Osteoblast (primary cell): ENCODE results near the gene SGO2. TPM values are rescaled to one million over a fixed set of nuclear protein-coding genes. Genes with fewer than 3 reads are reported as not detected.

Experiments used
- DNase-seq: peaks from one replicate; pipeline ENCODE4 v3.0.0; 2011; ENCODE audit warnings: low spot score, mixed read lengths; ENCODE audit not compliant: insufficient read length; ENCODE audit errors: missing footprints
- H2AFZ ChIP-seq: 2 replicates; pipeline ENCODE4 v1.6.0; 2011; ENCODE audit warnings: mild to moderate bottlenecking, low read length
- H3K27ac ChIP-seq: 2 replicates; pipeline ENCODE4 v1.5.1; 2011; ENCODE audit warnings: mild to moderate bottlenecking, low read depth, low read length, moderate library complexity
- H3K27me3 ChIP-seq: 2 replicates; pipeline ENCODE4 v1.6.0; 2012; ENCODE audit warnings: mild to moderate bottlenecking, control low read depth, inconsistent platforms, low read length, moderate library complexity; ENCODE audit not compliant: insufficient read depth
- H3K36me3 ChIP-seq: 2 replicates; pipeline ENCODE4 v1.5.1; 2011; ENCODE audit warnings: mild to moderate bottlenecking, low read length, control low read depth, moderate library complexity; ENCODE audit not compliant: insufficient read depth
- H3K4me1 ChIP-seq: 2 replicates; pipeline ENCODE4 v1.5.1; 2011; ENCODE audit warnings: mild to moderate bottlenecking, low read length, control low read depth, moderate library complexity; ENCODE audit not compliant: insufficient read depth
- H3K4me2 ChIP-seq: 2 replicates; pipeline ENCODE4 v1.6.0; 2011; ENCODE audit warnings: mild to moderate bottlenecking, low read length; ENCODE audit not compliant: insufficient read depth
- H3K4me3 ChIP-seq: fragments of 200-600 bp; sonication (generic); 3 replicates; pipeline ENCODE4 v1.5.1; 2012; ENCODE audit warnings: mild to moderate bottlenecking, low read length, inconsistent platforms; ENCODE audit not compliant: insufficient read depth
- H3K79me2 ChIP-seq: 2 replicates; pipeline ENCODE4 v1.6.0; 2012; ENCODE audit warnings: mild to moderate bottlenecking, low read length, control low read depth, inconsistent platforms; ENCODE audit not compliant: insufficient read depth
- H3K9me3 ChIP-seq: 2 replicates; pipeline ENCODE4 v1.5.1; 2011; ENCODE audit warnings: low read depth, low read length, control low read depth
- H4K20me1 ChIP-seq: 2 replicates; pipeline ENCODE4 v1.6.0; 2012; ENCODE audit warnings: mild to moderate bottlenecking, low read length, control low read depth; ENCODE audit not compliant: insufficient read depth
- total RNA-seq: library from RNA; depleted of rRNA; stranded (reverse); fragments of >200 nt; gene quantifications from 2 replicates; pipeline ENCODE4 v1.2.3, GENCODE V29; 2012
- TF ChIP-seq, protein P1 (sequence below): IDR thresholded peaks from 2 replicates; pipeline ENCODE4 v1.5.1; 2011; ENCODE audit warnings: mild to moderate bottlenecking, low read depth, low read length, moderate library complexity; ENCODE audit errors: extremely low read depth

The SGO2 gene
- total RNA-seq, 1 donor: 4.0 TPM

DNA sequence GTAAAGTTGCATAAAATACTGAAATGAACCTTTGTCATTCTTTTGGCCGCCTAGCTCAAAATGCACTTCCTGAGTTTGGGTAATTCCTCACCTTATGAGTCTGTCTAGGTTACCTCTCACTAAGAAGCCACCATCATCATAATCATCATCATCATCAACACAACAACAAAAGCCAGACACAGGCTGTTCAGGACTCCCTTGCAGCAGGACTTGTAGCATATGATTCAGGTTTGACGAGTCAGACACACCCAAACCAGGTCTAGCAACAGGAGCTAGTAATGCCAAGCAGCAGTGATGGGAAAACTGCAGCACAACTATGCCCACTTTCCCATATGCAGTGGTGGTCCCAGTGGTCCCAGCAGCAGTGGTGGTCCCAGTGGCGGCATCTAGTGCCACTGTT lies 2.8 kb upstream of the SGO2 start:
- Histone ChIP-seq H3K27ac (no peak overlapping the region), H3K27me3 (peaks cover 9% of the 10 kb centered on the region), H3K36me3 (no peaks in the 10 kb centered on the region), H3K4me1 (peaks cover 12% of the 10 kb centered on the region), H3K79me2 (peaks cover 20% of the 10 kb centered on the region), H3K4me3 (no peak overlapping the region), H4K20me1 (no peaks in the 10 kb centered on the region), H3K4me2 (no peak overlapping the region), H2AFZ (no peak overlapping the region), H3K9me3 (no peaks in the 10 kb centered on the region)
- DNase-seq: no peak
- TF ChIP-seq, protein P1, sequence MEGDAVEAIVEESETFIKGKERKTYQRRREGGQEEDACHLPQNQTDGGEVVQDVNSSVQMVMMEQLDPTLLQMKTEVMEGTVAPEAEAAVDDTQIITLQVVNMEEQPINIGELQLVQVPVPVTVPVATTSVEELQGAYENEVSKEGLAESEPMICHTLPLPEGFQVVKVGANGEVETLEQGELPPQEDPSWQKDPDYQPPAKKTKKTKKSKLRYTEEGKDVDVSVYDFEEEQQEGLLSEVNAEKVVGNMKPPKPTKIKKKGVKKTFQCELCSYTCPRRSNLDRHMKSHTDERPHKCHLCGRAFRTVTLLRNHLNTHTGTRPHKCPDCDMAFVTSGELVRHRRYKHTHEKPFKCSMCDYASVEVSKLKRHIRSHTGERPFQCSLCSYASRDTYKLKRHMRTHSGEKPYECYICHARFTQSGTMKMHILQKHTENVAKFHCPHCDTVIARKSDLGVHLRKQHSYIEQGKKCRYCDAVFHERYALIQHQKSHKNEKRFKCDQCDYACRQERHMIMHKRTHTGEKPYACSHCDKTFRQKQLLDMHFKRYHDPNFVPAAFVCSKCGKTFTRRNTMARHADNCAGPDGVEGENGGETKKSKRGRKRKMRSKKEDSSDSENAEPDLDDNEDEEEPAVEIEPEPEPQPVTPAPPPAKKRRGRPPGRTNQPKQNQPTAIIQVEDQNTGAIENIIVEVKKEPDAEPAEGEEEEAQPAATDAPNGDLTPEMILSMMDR: no peak

DNA sequence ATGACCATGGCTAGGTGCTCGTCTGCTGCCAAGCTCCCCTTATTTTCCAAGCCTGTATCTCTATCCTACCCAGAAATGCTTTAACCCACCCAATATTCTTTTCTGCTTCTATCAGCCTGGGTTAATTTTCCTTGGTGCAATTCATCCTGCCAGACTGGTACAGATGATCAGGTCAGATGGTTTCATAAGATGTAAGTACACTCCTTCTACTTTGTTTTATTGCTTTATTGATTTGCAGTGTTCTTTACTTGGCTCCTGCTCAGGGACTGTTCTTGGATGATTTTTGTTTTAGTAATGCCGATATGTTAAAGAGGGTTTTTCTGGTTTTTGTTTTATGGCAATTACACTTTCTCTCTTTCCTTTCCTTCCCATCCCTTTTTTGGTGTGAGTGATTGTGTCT lies 2.4 kb upstream of the SGO2 start:
- Histone ChIP-seq H3K27ac (no peak overlapping the region), H3K27me3 (peaks cover 9% of the 10 kb centered on the region), H3K4me1 (peaks cover 12% of the 10 kb centered on the region), H2AFZ (no peak overlapping the region), H3K4me2 (no peak overlapping the region), H3K79me2 (peaks cover 24% of the 10 kb centered on the region), H3K9me3 (no peaks in the 10 kb centered on the region), H3K4me3 (no peak overlapping the region), H3K36me3 (no peaks in the 10 kb centered on the region), H4K20me1 (no peaks in the 10 kb centered on the region)
- TF ChIP-seq, protein P1: no peak
- DNase-seq: no peak

DNA sequence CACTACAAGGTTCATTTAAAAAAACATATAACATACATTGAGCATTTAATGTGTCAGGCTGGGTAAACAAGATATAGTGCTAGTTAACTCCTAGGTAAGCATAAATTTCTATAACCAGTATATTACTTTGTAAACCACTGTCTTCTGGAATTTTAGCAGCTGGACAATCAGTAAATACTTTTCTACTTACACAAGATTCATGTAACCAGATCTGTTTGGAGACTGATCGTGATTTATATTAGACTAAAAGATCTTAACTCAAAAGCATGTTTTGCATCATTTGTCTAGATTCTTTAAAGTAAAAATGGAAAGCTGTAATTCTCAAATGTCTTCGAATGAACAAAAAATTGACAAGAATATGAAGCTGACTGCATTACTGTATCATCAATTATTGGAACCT lies 941 bp upstream of the SGO2 start:
- Histone ChIP-seq H4K20me1 (no peaks in the 10 kb centered on the region), H3K27me3 (peaks cover 9% of the 10 kb centered on the region), H3K36me3 (no peaks in the 10 kb centered on the region), H3K4me1 (peaks cover 12% of the 10 kb centered on the region), H2AFZ (peak overlapping the region; percentile 95), H3K4me2 (peak overlapping the region; percentile 99), H3K79me2 (peaks cover 39% of the 10 kb centered on the region), H3K4me3 (peak overlapping the region; percentile 97), H3K9me3 (no peaks in the 10 kb centered on the region), H3K27ac (no peak overlapping the region)
- DNase-seq: no peak
- TF ChIP-seq, protein P1: no peak

DNA sequence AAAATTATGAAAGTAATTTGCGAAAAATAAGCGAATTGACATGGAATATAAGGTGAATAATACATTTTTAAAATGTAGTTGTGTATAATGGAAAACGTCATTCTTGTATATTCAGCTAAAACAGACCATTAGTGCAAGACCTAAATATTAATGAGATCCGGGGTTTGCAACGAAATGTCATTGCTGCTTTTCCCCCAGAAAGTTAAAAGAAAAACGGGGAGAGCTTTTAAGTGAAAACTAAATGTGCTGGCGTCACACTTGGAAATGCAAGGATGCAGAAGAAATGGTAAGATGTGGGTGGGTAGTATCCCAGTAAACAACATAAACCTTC lies 491 bp upstream of the SGO2 start:
- H2AFZ ChIP-seq: peak overlapping the region; percentile 95
- peak overlapping the region; percentile 99 for H3K4me2 ChIP-seq
- peaks cover 43% of the 10 kb centered on the region for H3K79me2 ChIP-seq
- H3K4me3 ChIP-seq: peak overlapping the region; percentile 97
- no peak for DNase-seq
- no peaks in the 10 kb centered on the region for H4K20me1 ChIP-seq
- H3K27ac ChIP-seq: peak overlapping the region; percentile 54
- TF ChIP-seq, protein P1: no peak
- peaks cover 12% of the 10 kb centered on the region for H3K4me1 ChIP-seq
- H3K36me3 ChIP-seq: no peaks in the 10 kb centered on the region
- H3K9me3 ChIP-seq: no peaks in the 10 kb centered on the region
- peaks cover 9% of the 10 kb centered on the region for H3K27me3 ChIP-seq
